ENCODE measurements around the gene IDI2. TPM values are rescaled to one million over a fixed set of nuclear protein-coding genes. Genes with fewer than 3 reads are reported as not detected.

Gene IDI2
- total RNA-seq, 1 donor from 2014 or later, result 0.13 TPM

DNA sequence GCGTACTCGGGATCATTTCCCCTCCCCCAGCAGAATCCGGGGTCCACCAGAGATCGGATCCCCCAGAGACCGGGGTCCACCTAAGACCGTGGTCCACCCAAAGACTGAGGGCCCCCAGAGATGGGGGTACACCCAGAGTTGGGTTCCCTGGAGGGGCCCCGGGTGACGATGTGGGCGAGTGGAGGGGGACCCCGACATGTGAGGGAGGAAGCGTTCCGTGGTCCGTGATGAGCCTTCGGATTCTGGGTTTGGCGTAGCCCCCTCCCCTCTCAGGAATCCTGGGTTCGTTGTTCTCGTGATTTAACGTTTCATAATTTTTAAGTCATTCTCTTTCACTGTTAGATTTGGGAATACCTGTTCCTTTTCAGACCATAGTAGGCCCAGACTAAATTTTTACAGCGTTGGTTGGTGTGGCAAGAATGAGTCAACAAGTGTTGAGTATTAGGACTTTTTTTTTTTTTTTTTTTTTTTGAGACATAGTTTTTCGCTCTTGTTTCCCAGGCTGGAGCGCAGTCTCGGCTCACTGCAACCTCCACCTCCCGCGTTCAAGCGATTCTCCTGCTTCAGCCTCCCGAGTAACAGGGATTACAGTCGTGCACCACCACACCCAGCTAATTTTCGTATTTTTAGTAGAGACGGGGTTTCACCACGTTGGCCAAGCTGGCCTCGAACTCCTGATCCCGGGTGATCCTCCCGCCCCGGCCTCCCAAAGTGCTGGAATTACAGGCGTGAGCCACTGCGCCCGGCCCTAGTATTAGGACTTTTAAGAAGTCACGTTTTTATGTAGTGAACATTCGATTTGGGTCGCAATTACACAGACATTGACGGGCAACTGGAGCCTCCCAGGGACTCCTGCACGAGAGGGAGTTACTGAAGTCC, 36.8 kb downstream of the IDI2 start:
- peak overlapping the region; percentile 78 for H3K4me3 ChIP-seq (ENCODE audit: low read depth, low read length)
- peaks cover 2% of the 10 kb centered on the region for H3K36me3 ChIP-seq (ENCODE audit: control insufficient read depth, insufficient read depth, low read length)
- no peak for TF ChIP-seq CTCF (IDR thresholded peaks at IDR 0.05; ENCODE audit: insufficient read depth, low read length, poor library complexity, severe bottlenecking)
- DNase-seq (ENCODE audit: low read depth), result no peak
- no peaks in the 10 kb centered on the region for H3K27me3 ChIP-seq (ENCODE audit: control insufficient read depth, insufficient read depth, low read length)

DNA sequence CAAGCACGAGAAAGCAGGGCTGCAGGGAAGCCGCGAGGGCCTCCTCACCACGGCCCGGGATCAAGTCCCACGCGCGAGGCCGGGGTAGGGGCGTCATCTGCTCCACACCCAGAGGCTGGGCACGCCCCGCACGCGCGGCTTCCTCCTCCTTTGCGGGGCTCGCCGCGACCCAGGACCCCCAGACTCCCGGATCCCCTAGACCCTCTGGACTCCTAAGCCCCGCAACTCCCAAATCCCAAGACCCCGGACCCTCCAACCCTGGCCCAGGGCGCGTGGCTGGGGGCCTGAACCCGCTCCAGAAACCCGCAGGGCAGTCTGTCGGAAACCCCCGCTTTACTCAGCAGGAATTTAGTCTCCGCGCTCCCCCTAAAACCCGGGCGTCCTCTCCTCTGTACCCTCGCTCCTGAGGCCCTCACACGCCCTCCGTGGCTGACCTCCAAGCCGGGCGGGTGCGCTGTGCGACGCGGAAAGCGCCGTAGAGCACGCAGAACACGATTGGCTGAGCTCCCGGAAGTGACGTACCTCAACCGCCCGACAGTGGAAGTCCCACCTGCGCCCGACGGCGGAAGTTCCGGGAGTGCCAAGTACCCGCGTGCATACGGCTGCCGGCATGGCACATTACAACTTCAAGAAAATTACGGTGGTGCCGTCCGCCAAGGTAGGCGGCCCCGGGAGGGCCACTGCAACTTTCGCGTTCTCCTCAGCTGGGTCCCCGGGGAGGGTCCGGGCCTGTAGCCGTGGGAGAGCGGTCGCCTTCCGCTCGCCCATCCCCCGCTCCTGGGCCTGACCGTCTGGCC, 37.6 kb downstream of the IDI2 start, which contains the start of gene GTPBP4:
TSS of gene GTPBP4 (plus strand) at position 565 of the 797 bp plus-strand sequence. CDS start at position 611, 46 bp downstream.
- H3K36me3 ChIP-seq (ENCODE audit: control insufficient read depth, insufficient read depth, low read length), result peaks cover 2% of the 10 kb centered on the region
- DNase-seq (ENCODE audit: low read depth), result peak; percentile 89
- H3K4me3 ChIP-seq (ENCODE audit: low read depth, low read length), result peak within 1 kb of the TSS; percentile 78
- no peaks in the 10 kb centered on the region for H3K27me3 ChIP-seq (ENCODE audit: control insufficient read depth, insufficient read depth, low read length)
- peak; percentile 19 for TF ChIP-seq CTCF (IDR thresholded peaks at IDR 0.05; ENCODE audit: insufficient read depth, low read length, poor library complexity, severe bottlenecking)

DNA sequence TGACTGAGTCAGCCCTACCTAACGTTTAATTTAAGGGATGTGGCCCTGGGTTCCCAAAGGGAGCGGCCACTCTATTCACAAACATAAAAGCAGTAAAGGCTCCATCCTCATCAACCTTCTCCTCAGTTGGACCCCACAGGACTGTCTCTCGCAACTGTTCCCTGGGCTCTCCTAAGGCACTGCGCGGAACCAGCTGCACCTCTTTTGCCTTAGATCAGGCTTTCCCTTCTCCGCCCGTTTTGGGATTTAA, 38.1 kb downstream of the IDI2 start:
- H3K36me3 ChIP-seq (ENCODE audit: control insufficient read depth, insufficient read depth, low read length), result no peaks in the 10 kb centered on the region
- H3K27me3 ChIP-seq (ENCODE audit: control insufficient read depth, insufficient read depth, low read length), result no peaks in the 10 kb centered on the region
- no peak for DNase-seq (ENCODE audit: low read depth)
- H3K4me3 ChIP-seq (ENCODE audit: low read depth, low read length), result peak overlapping the region; percentile 78
- TF ChIP-seq CTCF (IDR thresholded peaks at IDR 0.05; ENCODE audit: insufficient read depth, low read length, poor library complexity, severe bottlenecking), result no peak

DNA sequence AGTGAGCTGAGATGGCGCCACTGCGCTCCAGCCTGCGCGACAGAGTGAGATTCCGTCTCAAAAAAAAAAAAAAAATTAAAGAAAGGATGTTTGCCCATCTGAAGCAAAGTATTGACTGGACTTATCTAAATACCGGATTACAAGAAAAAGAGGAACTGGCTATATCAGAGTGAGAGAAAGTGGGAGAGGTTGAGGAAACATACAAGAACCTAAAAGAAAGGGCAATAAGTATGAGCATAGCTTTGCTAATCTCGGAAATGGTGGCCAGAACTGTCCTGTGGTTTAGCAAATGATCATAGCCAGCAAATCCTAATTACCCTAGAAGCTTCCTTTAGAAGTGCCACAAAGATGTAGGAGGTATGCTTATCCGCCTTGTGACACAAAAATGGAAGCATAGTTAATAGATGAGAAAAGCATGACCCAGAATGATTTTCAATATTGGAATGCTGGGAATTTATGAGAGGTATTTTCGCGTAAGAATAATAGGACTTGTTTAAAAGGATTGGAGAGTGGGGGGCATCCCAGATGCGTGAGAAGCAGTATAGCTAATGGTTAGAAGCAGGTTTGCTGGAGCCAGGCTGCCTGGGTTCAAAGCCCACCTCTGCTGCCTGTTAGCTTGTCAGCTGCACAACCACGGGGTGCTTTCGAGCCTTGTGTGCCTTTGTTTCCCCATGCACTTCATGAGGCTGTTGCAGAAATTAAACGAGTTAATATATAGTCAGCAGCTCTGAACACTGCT, 38.6 kb downstream of the IDI2 start:
- TF ChIP-seq CTCF (IDR thresholded peaks at IDR 0.05; ENCODE audit: insufficient read depth, low read length, poor library complexity, severe bottlenecking), result no peak
- DNase-seq (ENCODE audit: low read depth), result no peak
- Histone ChIP-seq H3K4me3 (ENCODE audit: low read depth, low read length) (peak overlapping the region; percentile 78), H3K36me3 (ENCODE audit: control insufficient read depth, insufficient read depth, low read length) (no peaks in the 10 kb centered on the region), H3K27me3 (ENCODE audit: control insufficient read depth, insufficient read depth, low read length) (no peaks in the 10 kb centered on the region)

- Histone ChIP-seq H3K36me3 (ENCODE audit: control insufficient read depth, insufficient read depth, low read length) (no peaks in the 10 kb centered on the region), H3K4me3 (ENCODE audit: low read depth, low read length) (no peak overlapping the region), H3K27me3 (ENCODE audit: control insufficient read depth, insufficient read depth, low read length) (no peaks in the 10 kb centered on the region)
- no peak for TF ChIP-seq CTCF (IDR thresholded peaks at IDR 0.05; ENCODE audit: insufficient read depth, low read length, poor library complexity, severe bottlenecking)
- peak; percentile 68 for DNase-seq (ENCODE audit: low read depth)
Observed at GRCh38 chr10:986137-986825, 39.4 kb downstream of the IDI2 start.
